HTR-8/SVneo (cell line): Measurements from ENCODE around the gene RORB.
"Not testable (repeated sequence)": the region's sequence is repeated elsewhere in the genome, so short reads cannot be mapped to it uniquely, and the experiment has no call there.

Source experiments
- DNase-seq: peaks from one replicate; pipeline ENCODE4 v3.0.0; 2011; ENCODE audit warnings: low spot score, mixed read lengths; ENCODE audit not compliant: insufficient read length
- FAIRE-seq: peaks from 2 replicates; lab custom pipeline; 2011; peaks lifted over from hg19 to GRCh38; lab: Jason Lieb, UNC

The RORB gene

DNA sequence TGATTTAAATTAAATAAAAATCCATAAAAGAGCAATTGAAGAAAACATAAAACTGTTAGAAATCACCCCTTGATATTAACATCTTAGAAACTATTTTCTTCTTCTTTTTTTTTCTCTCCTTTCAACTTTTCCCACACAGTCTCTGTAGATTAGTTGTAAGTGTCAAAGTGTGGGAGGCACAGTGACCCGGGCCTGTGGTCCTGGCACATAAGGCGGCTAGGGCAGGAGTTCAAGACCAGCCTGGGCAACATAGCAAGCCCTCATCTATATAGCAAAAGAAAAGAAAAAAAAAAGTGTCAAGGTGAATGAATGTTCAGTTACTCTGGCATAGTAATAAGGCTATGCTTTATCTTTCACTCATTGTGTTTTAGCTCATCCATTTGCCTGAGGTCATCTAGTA lies 14.2 kb downstream of the RORB start:
- FAIRE-seq, result no peak

DNA sequence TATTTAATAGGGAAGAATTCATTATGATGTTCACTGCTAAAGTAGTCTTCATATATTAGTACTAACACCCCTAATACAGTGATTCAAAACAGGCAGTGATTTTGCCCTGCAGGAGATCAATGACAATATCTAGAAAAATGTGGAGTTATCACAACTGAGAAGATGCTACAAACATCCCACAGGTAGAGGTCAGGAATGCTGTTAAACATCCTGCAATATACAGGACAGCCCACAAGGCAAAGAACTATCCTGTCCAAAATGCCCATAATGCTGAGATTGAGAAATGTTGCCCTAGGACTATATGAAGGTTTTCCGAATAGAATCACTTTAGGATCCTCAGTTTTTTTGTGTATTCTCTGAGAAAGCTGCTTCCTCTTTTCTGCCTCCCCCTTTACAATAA lies 15.3 kb downstream of the RORB start:
- FAIRE-seq (no peak), DNase-seq (no peak)

More for the DNA sequence above, 14.2 kb downstream of the RORB start:
- DNase-seq, result no peak

DNA sequence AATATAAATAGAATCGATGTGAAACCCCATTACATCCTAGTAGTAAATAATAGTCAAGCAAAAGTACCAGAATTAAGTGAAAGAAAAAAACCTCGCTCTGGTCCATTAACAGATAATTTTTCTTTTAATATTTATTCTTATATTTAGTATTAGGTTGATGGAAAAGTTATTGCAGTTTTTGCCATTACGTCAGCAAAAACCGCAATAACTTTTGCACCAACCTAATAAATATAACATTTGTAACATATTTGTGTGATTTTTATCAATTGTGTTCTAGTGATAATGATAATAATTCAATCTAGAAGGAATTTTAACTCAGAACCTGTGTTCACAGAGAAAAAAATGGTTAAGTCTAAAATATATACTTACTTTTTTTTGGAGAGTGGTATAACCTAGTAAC lies 16.1 kb downstream of the RORB start:
- DNase-seq, result no peak
- FAIRE-seq, result no peak

DNA sequence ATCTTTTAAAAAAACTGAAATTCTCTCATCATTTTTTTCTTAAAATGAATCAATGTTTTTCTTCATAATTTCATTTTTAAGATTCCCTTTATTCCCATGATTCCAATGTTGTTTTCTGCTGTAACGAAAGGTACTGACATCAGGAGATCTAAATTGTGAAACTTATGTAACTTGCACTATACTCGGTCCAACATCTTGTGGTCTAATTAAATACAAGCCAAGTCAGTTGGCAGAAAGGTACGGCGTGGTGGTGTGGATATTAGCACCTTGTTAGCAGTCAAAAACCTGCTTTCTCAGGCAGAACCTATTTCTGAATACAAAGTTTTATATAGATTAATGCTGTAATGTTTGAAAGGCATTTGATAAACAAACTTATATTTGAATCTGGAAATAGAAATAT lies 20.1 kb downstream of the RORB start:
- FAIRE-seq, result no peak
- no peak for DNase-seq

DNA sequence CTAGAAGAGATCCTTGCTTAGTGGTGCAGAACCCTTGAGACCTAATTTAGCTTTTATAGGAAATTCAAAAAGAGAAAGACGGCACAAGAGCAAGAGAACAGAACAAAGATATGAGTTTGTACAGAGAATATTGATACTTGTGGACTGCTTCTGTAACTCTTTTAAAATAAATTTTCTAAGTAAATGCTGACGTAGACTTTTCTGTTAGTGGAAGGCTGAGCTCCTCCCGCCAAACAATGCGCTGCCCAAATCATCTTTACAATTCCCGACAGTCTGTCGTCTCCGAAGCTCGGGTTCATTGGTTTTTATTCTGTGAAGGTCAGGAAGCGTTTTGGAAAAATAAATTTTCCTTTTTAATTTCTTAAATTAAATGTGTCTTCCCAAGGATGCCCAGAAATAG lies 22.3 kb downstream of the RORB start:
- DNase-seq (no peak), FAIRE-seq (no peak)

DNA sequence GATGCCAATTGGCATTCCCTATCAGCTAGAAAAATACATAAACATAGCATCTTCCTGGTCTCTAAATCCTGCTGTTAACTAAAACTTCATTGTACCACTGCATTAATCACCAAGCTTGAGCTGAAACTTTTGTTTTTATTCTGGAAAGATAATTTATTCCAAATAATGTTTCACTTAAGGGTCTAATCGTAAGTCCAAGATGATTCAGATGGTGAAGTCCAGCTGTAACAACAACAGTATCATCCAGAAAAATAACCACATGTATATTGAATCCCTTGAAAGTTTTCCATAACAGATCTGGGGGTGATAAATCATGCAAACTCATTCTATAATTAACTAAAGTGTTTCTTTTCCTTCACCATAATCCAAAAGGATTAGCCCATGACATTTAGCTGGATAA lies 23.9 kb downstream of the RORB start:
- FAIRE-seq (no peak), DNase-seq (no peak)

DNA sequence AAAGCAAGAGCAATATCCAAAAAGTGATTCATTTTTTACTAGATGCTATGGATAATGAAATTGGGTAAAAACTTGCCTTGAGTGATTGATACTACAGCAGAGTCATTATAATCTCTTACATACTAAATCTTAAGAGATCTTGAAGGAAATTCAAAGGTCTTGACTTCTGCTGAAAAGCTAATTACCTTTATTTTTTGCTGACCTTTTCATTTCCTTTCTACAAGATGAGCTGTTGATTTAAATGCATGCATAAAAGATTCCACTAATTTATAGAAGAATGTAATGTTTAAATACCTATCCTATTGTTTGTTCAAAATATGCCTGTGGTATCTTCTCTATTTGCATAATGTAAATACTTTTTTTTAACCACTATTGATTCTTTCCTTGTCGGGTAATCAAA lies 27.2 kb downstream of the RORB start:
- DNase-seq, result no peak
- FAIRE-seq, result no peak

DNA sequence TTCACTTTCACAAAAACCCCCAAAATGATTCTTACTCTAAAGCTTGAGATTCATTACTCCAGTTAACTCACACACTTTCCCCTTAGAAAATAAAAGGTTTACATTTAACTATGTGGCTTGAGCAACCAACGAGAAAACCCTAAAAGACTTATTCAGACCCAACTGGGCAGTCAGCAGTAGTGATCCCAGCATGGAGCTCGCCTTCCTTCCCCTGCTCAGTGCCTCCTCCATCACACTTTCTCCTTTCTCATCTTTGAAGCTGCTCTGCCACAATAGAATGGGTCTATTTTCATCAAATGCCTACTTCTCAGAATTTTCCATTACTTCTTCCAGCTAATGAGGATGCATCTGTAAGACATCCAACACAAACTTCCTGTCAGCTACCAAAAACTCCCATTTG lies 29.1 kb downstream of the RORB start:
- no peak for FAIRE-seq

DNA sequence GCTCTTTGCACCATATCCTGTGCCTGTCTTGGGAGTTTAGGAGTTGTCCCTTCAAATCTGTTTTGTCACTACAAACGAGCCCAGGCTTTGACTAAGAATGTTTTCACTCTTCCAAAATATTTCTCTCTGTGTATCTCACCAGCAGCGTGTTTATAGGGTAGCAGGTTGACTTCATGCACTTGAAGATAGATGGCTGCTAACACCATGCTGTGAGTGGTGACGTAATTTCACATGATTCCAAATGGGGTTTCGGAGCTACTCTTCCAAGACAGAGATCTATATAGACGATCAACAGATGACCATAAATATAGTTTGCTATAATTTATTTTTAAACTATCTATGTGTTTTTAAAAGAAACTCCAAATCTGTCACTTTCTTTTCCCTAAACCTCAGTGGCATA lies 30.6 kb downstream of the RORB start:
- FAIRE-seq (no peak), DNase-seq (no peak)

More for the DNA sequence above, 29.1 kb downstream of the RORB start:
- DNase-seq, result no peak

DNA sequence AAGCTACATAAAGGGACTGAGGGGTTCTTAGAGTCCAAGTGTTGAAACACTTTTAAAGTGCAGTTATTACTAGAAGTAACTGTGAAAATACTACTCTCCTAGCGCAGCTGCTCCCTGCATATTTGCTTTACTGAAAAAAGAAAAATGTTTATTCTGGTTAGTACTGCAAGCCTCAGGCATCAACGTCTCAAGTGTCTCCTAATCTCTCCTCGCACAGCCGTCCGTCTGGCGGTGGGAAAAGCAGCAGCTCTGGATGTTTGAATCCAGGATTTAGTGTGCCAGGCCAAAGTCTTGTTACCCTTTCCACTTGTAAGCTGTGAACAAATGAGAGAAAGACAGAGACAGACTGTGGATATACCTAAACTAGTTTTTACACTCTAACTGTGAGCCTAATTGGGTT lies 31.1 kb downstream of the RORB start:
- no peak for DNase-seq
- FAIRE-seq, result no peak

DNA sequence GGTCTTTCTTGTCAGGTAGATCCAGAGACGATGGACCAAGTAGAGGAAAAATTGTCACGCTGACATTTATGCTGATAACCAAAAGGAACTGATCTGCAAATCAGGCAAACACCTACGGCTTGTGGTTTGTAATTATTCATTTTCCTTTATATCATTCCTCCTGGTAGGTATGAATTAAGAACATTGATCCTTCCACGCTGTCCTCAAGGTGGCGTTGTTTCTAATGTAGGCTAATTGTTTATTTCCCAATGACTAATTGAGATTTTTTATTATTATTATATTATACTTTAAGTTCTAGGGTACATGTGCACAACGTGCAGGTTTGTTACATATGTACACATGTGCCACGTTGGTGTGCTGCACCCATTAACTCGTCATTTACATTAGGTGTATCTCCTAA lies 33.3 kb downstream of the RORB start:
- not testable (repeated sequence) for DNase-seq, FAIRE-seq

DNA sequence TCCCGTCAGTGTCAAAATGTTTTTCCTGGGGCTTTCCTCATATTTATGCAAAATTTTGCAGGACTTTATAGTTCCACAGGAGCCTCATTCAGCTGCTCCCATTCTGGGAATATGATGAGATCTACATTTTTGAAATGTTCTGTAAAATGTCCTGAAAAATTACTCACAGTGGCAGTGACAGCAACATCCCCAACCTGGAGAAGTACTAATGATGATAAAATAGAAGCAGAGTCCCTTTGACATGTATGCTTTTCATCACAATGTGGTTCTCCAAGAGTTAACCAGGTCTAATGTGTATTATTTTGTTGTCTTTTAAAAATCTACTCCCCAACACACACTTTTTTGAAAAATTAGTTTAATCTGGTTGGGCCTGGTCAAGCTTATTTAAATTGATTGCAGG lies 36.1 kb downstream of the RORB start:
- FAIRE-seq (no peak), DNase-seq (no peak)

DNA sequence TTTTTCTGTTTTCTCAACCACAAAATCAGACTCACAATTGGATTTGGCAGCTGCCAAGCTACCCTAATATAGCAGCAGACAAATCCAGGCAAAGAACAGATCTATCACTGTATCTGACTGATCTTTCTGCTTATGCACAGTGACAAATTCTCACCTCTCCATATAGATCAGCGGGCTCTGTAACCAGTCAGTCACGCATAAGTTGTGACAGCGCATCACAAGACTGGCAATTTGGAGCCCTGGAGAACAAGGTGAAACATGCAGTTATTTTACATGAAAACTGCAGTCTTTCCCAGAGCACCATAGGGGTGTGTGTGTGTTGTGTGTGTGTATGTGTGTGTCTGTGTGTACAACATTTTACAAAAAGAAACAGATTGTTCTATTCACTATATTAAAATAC lies 37.7 kb downstream of the RORB start:
- DNase-seq, result no peak
- FAIRE-seq, result no peak

DNA sequence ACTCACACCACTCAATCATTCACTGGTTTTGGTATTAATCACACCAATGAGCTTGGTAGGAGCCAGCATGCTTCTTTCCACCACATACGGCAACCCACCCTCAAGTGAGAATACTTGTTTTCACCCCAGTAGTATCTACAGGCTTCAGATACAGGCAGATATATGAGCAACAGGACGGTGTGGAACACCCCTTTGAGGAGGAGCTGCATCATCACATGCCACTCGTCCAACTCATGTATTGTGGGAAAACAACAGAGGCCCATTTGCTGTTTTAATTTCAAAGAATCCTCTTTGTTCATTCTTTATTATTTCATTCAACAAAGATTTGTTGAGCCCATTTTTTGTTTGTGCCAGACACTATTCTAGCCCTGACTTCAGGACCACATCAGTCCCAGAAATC lies 46.0 kb downstream of the RORB start:
- DNase-seq (no peak), FAIRE-seq (no peak)

DNA sequence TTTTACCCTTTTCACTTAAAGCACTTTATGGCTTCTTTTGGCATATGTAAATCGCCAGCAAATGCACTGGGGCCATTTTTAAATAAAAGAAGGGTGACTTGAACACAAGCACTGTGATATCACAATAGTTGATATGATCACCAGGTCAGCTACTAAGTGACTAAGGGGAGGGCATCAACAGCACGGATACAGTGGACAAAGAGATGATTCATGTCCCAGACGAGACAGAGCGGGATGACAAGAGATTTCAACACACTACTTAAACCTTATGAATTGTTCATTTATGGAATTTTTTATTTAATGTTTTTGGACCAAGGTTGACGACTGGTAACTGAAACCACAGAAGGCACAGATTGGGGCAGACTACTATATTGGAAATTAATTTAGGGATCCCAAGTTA lies 54.1 kb downstream of the RORB start:
- DNase-seq, result no peak
- FAIRE-seq, result no peak

DNA sequence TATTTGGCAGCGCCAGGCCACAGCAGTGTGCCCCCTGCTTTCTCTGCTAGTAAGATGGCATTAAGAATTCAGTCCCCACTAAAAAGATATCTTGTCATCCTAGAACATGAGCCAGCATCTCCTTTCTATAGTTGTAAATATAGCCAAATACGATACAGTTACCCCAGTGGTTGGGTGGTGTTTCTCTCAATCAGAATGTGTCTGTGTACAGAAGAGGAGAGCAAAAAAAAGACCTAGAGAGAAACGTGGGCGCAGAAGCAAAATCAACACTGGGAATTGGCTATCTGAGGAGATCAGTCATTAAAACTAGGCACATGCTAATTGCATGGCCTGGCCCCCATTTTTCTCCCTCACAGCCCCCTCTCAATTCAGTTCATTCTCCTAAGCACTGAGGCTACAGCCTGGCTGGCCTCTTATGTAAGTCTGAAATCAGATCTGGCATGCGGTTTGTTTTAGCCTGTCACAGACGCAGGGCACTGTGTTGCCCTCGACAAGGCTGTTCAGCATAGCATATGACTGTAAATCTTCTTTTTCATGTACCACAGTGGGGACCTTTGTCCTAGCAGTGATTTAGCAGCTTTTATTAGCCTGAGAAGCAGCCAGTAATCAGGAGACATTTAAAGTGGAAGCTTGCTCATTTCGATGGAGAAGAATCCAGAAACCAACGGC lies 57.8 kb downstream of the RORB start:
- DNase-seq (no peak), FAIRE-seq (no peak)

DNA sequence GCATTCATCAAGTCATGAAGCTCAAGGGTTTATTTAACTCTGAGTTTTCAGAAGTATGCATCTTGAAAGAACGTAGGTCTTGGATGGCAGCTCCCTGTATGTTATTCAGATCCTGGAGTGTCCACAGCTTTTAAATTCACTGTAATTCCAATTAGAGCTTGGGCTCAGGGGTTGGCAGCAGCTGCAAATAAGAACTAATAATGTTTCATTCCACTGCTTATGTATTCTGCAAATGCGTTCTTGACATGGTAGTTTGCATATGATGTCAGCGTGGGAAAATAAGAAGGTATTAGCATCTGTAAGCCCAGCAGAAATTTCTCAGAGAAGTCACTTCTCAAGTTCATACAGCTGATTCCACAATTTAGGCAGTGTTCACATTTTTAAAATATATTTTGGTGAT lies 58.4 kb downstream of the RORB start:
- FAIRE-seq, result no peak
- no peak for DNase-seq

DNA sequence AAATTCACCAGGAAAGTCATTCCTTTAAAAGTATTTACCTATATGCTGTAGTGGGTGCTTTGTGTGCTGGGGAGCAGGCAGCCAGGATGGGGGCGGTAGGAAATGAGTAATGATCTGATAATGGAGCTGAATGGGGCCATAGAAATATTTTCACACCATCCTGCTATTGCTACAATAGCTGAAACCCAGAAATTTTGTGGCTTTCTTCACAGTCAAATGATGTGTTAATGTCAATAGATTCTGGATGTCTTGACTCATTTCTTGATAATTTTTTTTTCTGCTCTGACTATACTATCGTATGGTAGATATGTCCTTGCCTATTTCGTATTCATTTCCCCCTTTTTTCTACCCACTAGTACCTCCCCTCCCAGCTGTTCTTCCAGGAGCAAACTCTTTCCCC lies 59.5 kb downstream of the RORB start:
- DNase-seq, result no peak
- FAIRE-seq, result no peak

DNA sequence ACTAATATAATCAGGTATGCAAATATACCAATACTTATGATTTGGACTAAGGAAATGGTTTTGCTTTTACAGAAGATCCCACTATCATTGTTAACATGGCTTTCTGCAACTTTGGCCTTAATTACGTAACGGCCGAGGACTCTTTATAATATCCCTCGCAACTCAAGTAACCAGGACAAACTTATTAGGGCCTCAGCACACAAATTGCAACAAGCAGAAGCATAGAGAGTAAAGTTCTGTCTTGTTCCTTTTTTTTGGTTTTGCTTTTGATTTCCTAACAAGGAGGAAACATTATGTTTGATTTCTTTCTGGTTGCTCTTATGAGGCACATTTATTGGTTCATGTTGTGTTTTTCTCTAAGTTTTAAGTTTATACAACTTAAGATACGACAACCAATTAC lies 60.4 kb downstream of the RORB start:
- FAIRE-seq, result no peak
- DNase-seq, result no peak

DNA sequence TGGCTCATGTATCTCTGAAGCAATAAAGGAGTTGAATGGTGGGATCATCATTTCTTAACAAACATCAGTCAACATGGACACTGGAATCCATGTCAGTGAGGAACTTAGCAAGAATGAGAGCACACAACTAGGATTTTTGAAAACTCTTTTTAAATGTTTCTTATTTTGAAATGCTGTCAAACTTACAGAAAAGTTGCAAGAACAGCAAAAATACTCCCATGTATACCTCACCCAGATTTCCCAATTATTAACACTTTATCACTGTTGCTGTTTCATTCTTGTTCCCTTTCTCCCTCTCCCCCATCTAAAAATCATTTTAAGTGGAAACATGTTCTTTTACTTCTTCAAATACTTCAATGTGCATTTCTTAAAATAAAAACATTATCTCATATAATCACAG lies 65.5 kb downstream of the RORB start:
- FAIRE-seq, result no peak
- no peak for DNase-seq

DNA sequence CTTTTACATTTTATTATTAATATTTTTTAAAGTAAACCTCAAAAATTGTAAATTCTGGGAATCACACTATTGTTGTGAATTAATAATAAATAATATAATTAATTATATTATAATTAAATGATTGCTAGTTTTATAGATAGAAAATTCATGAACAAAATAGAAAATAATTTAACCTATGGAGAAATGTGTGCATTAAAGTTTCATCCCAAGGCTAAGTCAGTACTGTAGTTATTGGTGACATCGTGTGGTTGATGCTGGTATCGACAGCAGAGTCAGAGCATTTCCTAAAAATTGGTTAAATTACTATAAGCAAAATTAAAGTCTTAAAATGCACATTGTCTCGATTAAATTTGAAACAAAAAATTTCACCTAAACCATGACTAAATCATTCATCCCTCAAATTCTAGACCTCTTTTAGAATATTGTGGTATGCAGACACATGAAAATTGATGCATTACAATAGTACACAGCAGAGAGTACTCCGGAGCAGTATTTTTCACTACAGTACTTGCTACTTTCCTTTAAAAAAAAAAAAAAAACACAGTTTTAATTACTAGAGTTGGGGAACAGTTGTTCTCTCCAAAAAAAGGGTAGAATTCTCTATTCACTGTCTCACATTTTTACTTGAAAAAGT lies 73.9 kb downstream of the RORB start:
- DNase-seq, result peak; percentile 18
- no peak for FAIRE-seq

DNA sequence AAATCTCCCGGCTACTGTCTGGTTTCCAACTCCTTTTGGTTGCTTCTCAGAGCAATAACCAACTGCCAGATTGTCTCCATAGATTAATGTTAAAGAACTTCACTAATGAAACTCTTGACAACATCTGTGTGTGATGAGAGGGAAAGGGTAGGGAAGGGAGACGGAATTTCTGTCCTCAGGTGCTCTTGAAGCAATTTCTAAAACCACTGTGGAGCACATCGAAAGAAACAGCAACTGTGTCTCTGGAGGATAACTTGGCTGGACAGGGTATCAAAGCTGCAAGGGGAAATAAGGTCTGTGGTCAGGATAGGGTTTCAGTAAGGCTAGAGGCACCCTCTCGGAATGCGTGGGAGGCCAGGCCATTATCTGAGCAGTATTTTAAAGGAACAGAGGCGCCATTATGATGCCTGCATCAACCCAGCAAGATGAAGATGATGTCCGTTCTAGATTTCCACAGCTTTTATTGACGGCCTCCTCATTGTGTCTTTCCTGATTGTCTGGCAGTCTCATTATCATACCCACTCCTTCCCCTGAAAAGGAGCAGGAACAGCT lies 76.6 kb downstream of the RORB start:
- DNase-seq (no peak), FAIRE-seq (no peak)
